Stimulated activated naive CD4-positive, alpha-beta T cell (primary cell): ENCODE data around the gene CKLF.
"Not testable (repeated sequence)": the region's sequence is repeated elsewhere in the genome, so short reads cannot be mapped to it uniquely, and the experiment has no call there.

Experiments
- DNase-seq, 6 experiments: peaks; one replicate each; lab custom pipeline; 2025; lab: John Stamatoyannopoulos, UW

CKLF gene, protein sequence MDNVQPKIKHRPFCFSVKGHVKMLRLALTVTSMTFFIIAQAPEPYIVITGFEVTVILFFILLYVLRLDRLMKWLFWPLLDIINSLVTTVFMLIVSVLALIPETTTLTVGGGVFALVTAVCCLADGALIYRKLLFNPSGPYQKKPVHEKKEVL

DNA sequence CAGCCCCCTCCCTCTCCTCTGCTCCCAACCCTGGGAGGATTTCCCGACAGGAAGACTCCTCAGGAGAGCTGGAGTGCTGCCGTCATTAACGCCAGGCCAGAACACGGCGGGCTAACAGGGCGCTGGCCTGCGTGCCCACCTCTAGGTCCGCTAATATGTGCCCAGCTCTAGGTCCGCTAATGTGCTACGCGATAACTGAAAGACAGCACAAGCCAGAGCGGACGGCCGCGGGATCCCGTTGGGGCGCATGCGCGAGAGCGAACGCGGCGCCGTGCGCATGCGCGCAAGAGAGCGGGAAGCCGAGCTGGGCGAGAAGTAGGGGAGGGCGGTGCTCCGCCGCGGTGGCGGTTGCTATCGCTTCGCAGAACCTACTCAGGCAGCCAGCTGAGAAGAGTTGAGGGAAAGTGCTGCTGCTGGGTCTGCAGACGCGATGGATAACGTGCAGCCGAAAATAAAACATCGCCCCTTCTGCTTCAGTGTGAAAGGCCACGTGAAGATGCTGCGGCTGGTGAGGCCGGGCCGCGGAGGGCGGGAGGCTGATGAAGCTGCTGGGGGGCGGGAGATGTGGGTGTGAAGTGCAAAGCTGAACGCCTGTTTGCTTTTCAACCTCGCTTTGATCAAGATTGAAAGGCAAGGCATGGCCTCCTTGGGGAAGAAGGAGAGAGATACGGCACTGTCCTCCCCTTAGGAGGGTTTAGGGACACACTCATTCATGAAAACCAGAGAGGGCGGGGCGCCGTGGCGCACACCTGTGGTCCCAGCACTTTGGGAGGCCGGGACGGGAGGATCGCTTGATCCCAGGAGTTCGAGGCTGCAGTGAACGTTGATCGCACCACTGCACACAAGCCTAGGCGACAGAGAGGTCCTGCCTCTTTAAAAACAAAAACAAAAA is at the start of gene CKLF:
CKLF (plus strand) TSS at position 291 of the 892 bp plus-strand sequence; CDS start at position 431, 140 bp downstream.
- DNase-seq: peak; percentile 79 to 92 (median 84)

- no peak for DNase-seq
Measured at GRCh38 chr16:66503030-66503429, 49.3 kb upstream of the CKLF start.

GRCh38 chr16:66503612-66504011 is 48.8 kb upstream of the CKLF start:
- no peak for DNase-seq

DNA sequence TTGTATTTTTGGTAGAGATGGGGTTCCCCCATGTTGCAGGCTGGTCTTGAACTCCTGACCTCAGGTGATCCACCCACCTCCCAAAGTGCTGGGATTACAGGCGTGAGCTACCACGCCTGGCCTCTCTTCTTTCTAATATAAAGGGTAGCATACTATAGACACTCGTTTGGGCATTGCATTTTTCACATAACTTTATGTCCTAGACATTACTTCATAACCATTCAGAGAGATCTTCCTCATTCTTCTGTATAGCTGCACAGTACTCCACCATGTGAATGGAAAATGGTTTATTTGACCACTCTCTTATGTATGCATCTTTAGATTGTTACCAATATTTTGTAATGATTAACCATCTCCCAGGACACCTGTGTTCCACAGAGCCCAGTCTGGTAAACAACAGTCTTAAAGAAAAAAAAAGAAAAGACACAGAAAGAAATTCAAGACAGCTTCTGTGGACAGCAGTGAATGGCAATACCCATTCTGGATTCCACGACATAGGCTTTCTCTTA is 44.6 kb upstream of the CKLF start:
- no peak for DNase-seq

- DNase-seq: no peak
Measured at GRCh38 chr16:66508248-66508913, 44.0 kb upstream of the CKLF start.

DNA sequence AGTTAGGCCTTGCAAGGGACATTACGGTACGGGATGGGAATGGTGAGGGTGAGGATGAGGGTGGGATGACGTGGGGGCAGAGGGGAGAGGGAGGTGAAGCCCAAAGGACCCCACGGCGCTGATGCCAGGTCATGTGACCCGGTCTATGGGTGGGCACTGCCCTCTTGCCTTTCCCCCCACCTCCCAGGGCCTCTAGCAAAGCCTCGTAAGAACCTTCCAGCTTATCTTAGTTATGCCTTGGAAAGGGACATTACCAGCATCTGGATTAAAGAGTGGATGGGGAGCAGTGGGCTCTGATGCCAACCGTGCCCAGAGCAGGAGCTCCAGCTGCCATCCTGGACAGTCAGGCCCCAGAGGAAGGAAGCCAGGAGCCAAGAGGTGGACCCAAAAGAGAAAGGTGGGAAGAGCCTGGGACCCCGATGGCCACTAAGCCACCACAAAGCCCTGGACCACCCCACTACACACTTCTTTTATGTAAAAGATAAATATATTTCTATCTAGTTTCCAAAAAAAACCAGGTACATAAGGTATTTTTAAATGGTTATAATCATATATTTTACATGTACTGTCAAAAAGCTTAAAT is 43.4 kb upstream of the CKLF start:
- DNase-seq: no peak

DNA sequence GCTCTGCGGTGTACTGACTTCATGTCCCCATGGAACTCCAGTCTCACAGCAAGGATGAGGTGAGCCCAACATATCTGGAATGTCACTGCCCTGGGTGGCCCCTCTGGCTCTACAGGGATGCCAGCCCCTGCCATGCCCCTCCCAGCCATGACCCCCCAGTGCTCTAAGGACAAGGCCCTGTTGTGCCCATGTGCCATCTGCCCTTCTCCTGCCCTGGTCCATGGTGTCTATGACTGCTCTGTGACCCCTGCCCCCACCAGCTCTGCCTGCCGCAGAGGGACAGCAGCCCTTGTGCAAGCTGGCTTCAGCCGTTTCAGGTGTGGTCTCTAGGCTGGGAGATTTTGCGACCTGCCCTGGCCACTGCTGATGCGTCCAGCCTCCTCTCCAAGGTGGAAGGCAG is 42.8 kb upstream of the CKLF start:
- no peak for DNase-seq

GRCh38 chr16:66510298-66510697 is 42.1 kb upstream of the CKLF start:
- no peak for DNase-seq

DNA sequence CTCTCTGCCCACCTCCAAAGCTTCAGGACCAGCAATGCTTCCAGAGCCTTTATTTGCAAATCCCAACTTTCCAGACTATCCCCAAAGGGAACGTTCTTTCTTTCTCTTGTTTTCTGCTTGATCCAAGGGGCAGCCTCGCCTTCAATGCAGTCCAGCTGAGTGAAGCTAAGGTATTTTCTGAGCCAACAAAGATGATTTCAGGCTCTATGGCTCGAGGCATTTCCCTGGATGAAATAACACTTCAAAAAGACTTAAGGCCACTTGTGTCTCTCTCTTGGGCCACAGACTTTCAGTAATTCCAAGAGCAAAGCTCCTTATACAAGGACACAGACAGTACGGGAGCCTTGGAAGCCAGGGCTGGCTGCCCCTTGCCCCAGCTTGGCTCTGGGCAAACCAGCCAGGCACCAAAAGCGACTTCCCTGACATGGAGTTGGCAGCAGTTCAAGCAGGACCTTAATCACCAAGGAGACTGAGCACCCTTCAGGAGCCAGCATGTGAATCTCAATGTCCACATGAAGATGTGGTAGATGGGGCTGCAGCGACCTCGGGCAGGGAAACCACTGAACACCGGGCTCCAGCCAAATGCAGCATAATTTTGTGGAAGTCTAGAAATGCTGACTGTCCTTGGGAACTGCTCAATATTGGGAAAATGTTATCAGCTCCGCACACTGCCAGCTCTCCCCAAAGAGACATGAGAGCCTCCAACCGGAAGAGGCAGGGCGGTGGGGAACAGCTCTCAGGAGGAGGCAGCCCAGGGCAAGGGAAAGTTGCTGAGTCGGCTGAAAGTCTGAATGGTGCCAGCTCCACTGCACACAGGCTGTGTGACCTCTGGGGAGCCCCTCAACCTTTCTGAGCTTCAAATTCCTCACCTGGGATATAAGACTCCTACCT is 41.4 kb upstream of the CKLF start:
- DNase-seq: no peak

- no peak for DNase-seq
Measured at GRCh38 chr16:66511602-66512271, 40.6 kb upstream of the CKLF start.

- DNase-seq: no peak
Measured at GRCh38 chr16:66512272-66513110, 39.9 kb upstream of the CKLF start.

GRCh38 chr16:66513111-66513723 is 39.2 kb upstream of the CKLF start:
- no peak for DNase-seq

- not testable (repeated sequence) for DNase-seq
Measured at GRCh38 chr16:66514391-66514790, 38.0 kb upstream of the CKLF start.

GRCh38 chr16:66514980-66515595 is 37.3 kb upstream of the CKLF start:
- DNase-seq: not testable (repeated sequence)

- DNase-seq: no peak
Measured at GRCh38 chr16:66515596-66516508, 36.5 kb upstream of the CKLF start.

DNA sequence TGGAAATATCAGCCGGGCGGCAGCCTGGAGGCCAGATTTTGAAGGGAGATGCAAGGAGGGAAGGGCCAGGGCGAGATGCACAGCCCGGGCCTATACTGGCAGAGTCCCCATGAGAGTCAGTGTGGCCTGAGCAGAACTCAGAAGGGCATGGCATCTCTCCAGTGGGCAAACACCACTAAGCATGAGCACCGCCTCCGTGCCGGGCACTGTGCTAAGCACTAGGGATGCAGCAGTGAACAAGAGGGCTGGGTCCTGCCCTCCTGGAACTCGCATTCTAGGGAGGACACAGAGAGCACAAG is 35.9 kb upstream of the CKLF start:
- no peak for DNase-seq

GRCh38 chr16:66516808-66517585 is 35.4 kb upstream of the CKLF start:
- DNase-seq: peak in 3 of 6 experiments; percentile 19 to 47 (median 34)
